Stimulated activated CD4-positive, alpha-beta T cell treated with anti-CD3 and anti-CD28 coated beads, Interleukin-4, amount 100 ng/mL, for 4 hours (primary cell): ENCODE results near the gene MAGED2.
"Not testable (repeated sequence)": the region's sequence is repeated elsewhere in the genome, so short reads cannot be mapped to it uniquely, and the experiment has no call there.

Source experiments
- DNase-seq, 2 experiments: peaks; one replicate each; pipeline ENCODE4 v3.0.0-alpha.2; 2020

MAGED2 gene

DNA sequence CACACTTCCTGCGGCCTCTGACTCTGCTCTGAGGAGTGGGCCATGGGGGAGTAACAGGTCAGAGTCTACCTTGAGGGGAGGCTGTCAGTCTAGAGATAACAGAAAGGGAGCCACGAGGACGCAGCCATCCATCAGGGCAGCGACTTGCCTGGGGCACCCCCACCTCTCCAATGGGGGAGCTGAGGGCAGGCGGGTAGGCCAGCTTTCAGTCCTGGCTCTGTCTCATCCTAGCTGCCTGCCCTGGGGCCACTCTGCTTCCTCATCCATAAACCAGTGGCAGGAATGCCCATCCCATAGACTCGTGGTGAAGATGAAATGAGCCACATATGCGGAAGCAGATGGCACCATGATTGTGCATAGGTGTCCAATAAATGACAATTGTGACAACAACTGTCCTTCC is 13.2 kb downstream of the MAGED2 start:
- DNase-seq: no peak

DNA sequence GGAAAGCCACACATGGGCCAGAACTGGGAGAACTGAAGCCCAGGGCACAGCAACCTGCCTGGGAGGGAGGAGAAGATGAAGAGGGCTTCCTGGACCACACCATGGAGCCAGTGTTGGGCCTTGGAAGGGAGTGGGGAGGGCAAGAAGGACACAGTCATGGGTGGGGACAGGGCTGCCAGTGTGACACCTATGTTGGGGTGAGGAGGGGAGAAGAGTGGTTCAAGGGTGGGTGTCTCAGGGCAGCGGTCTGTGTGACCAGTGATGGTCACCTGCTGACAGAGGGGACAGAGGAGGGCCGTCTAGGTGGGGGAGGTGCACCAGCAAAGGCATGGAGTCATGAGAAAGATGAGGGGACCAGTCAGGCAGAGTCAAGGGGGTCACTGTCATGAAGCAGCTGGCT is 13.8 kb downstream of the MAGED2 start:
- DNase-seq: no peak

- no peak for DNase-seq
Observed at GRCh38 chrX:54824195-54824594, 16.6 kb downstream of the MAGED2 start.

- no peak for DNase-seq
Observed at GRCh38 chrX:54824722-54825121, 17.2 kb downstream of the MAGED2 start.

DNA sequence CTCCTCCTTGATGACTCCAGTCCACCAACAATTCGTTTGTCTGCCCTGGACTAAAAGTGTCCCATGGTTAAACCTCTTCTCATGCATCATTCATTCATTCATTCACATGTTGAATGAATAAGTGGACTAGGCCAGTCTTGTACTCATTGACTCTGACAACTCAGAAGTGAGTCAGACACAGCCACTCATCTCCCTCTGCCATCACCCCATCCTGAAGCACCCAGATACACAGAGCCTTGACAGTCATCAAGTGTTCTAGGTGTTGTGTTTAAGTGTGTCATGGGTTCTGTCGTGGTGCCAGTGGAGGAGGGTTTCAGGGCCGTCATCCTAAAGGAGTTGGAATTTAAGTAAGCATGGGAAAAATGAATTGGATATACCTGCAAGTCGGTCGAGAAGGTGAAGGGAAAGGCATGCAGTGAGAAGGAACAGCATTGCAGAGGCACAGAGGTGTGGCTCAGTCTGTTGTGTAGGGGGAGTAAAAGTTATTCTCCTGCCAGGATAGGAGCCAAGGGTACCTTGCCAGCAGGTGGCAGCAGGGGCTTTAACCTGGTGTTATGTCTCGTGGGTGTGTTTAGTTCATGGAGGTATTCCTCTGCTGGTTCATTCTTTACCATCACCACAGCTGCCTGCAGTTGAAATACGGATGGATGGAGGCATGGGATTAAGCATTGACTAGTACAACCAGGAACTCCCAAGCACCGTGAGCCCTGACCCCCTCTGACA is 18.3 kb downstream of the MAGED2 start:
- no peak for DNase-seq

DNA sequence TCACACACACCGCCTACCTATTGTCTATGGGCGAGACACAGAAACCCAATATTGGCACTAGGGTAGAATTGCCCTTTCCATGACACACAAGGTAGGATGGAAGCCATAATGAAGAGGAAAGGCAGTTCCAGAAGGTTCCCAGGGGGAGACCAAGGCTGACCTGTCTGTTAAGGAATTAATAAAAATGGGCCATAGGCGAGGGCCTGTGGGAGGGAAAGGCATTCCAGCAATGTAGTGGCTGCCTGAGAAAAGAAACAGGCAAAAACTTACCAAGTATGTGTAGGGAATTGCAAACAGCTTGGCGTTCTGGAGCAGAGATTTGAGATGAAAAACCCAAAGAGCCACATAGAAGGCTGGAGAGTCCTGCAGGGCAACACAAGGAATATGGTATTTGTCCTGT is 19.1 kb downstream of the MAGED2 start:
- no peak for DNase-seq

GRCh38 chrX:54838583-54838982 is 31.0 kb downstream of the MAGED2 start:
- no peak for DNase-seq

DNA sequence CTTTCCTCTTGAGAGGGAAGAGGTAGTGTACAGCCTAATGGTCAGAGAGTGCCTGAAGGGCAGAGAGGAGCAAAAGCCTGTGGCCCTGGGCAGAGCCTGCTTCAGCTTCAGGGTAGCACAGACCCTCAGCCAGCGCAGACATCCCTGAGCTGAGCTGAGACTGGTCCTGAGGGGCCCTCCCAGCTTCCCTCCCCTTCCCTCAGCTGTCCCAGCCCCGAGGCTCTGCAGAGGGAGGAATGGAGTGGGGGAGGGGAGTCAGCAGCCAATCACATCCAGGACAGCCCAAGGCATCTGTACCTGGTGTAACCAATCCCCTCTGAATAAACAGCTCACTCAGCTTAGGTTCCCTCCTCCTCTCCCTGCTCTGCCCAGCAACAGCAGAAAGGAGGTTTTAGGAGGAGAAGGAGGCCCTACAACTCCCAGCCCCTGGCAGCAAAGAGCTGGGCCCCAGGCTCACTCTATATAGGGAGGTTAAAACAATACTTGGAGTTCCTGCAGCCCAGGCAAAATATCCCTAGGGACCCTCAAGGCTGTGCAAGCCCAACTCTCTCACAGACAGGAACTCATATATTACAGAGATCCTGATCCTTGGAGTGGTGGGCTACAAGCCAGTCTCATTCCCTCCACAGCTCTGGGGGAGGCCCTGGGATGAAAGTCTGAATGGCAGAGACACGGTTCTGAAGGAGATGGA is 33.8 kb downstream of the MAGED2 start:
- DNase-seq: not testable (repeated sequence)

DNA sequence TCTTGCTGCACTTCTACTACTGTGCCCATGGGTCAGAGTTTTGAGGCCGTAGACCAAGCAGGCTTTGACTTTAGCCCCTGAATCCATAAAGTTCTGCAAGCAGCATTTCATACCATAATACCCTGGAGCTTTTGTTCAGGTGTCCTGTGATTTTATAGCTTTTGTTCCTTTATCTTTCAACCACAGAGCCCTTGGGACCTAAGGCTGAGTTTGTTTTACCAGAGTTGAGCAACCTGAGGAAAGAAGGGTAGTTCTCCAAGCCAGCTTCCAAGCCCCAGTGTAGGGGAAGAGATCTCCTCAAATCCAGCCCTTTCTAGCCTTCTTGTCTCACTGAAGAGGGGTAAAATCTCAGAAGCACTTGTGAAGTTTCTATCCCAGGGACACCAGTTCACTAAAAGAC is 35.1 kb downstream of the MAGED2 start:
- no peak for DNase-seq

DNA sequence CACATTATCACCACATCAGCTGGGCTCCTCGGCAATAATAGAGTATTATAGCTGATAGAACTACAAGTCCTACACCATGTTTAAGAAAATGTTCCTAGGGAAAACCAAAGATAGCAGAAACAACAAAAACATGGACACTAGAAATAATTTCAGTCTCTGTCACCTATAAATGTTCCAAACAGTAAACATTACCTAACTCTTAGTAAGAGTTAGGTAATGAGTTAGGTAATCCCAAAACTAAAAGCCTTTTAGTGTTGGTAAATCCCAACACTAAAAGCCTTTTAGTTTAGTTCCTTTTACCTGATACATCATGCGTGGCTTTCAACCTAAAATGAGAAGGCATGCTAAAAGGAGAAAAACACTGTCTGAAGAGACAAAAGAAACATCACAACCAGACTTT is 35.5 kb downstream of the MAGED2 start:
- DNase-seq: no peak

DNA sequence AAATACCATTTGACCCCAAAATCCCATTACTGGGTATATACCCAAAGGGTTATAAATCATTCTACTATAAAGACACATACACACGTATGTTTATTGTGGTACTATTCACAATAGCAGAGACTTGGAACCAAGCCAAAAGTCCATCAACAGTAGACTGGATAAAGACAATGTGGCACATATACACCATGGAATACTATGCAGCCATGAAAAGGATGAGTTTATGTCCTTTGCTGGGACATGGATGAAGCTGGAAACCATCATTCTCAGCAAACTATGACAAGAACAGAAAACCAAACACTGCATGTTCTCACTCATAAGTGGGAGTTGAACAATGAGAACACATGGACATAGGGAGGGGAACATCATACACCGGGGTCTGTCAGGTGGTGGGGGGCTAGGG is 40.2 kb downstream of the MAGED2 start:
- not testable (repeated sequence) for DNase-seq

- DNase-seq: no peak
Observed at GRCh38 chrX:54865208-54865607, 57.7 kb downstream of the MAGED2 start.
